HPDE6-E6E7 (cell line): ENCODE data around the gene ZNF160.
"Not testable (repeated sequence)": the region's sequence is repeated elsewhere in the genome, so short reads cannot be mapped to it uniquely, and the experiment has no call there.

Experiments
- DNase-seq: peaks from one replicate; pipeline ENCODE4 v3.0.0; 2011; ENCODE audit warnings: missing footprints; ENCODE audit errors: extremely low spot score

The ZNF160 gene

GRCh38 chr19:53103234-53104203 lies at the start of gene ZNF160:
Gene ZNF160, minus strand, starts transcription at chr19:53103422. Its CDS starts 17,146 bp downstream, at chr19:53086276.
- DNase-seq, result peak; percentile 89

GRCh38 chr19:53147645-53148044 lies 44.4 kb upstream of the ZNF160 start:
- no peak for DNase-seq

GRCh38 chr19:53140351-53140750 lies 37.1 kb upstream of the ZNF160 start:
- DNase-seq, result no peak

- DNase-seq, result no peak
Observed at GRCh38 chr19:53136432-53136831, 33.2 kb upstream of the ZNF160 start.

- peak; percentile 84 for DNase-seq
Observed at GRCh38 chr19:53132141-53132991, 29.1 kb upstream of the ZNF160 start, which contains the start of gene ZNF415. Gene ZNF415, minus strand, starts transcription at chr19:53132910. Its CDS starts 10,234 bp downstream, at chr19:53122676.

GRCh38 chr19:53131727-53132126 lies 28.5 kb upstream of the ZNF160 start:
- DNase-seq, result no peak

- no peak for DNase-seq
Observed at GRCh38 chr19:53131085-53131590, 27.9 kb upstream of the ZNF160 start.

GRCh38 chr19:53130506-53130905 lies 27.3 kb upstream of the ZNF160 start:
- DNase-seq, result no peak

- not testable (repeated sequence) for DNase-seq
Observed at GRCh38 chr19:53126733-53127526, 23.7 kb upstream of the ZNF160 start.

- DNase-seq, result no peak
Observed at GRCh38 chr19:53123400-53123799, 20.2 kb upstream of the ZNF160 start.

- DNase-seq, result no peak
Observed at GRCh38 chr19:53112286-53112685, 9.1 kb upstream of the ZNF160 start.

GRCh38 chr19:53109527-53109926 lies 6.3 kb upstream of the ZNF160 start:
- no peak for DNase-seq

- peak; percentile 14 for DNase-seq
Observed at GRCh38 chr19:53102756-53103233, 427 bp downstream of the ZNF160 start.

GRCh38 chr19:53102206-53102755 lies 941 bp downstream of the ZNF160 start:
- DNase-seq, result no peak

GRCh38 chr19:53101518-53101917 lies 1.7 kb downstream of the ZNF160 start:
- DNase-seq, result no peak

GRCh38 chr19:53098570-53098969 lies 4.7 kb downstream of the ZNF160 start:
- not testable (repeated sequence) for DNase-seq

GRCh38 chr19:53096982-53097690 lies 6.1 kb downstream of the ZNF160 start:
- DNase-seq, result not testable (repeated sequence)

- DNase-seq, result not testable (repeated sequence)
Observed at GRCh38 chr19:53096579-53096978, 6.6 kb downstream of the ZNF160 start.

GRCh38 chr19:53094754-53095575 lies 8.3 kb downstream of the ZNF160 start:
- no peak for DNase-seq
